Activated B cell treated with CpG ODN at 0.5 μM for 24 hours (primary cell): Measurements from ENCODE around the gene RELT. TPM values are rescaled to one million over a fixed set of nuclear protein-coding genes. Genes with fewer than 3 reads are reported as not detected.

Experiments
- ATAC-seq: fragments of 200-7000 bp; cut with Tn5 transposase; one replicate; pipeline ENCODE4 v1.10.0; 2021; ENCODE audit warnings: low read depth, mild to moderate bottlenecking, moderate library complexity
- CTCF ChIA-PET: fragments of 350-600 bp; sonication (Branson Sonifier 250); formaldehyde crosslinking; loops from one replicate; lab custom pipeline; 2021; ENCODE audit warnings: antibody characterized with exemption; lab: Charles Lee
- POLR2A ChIA-PET: fragments of 350-600 bp; sonication (Branson Sonifier 250); formaldehyde crosslinking; loops from one replicate; lab custom pipeline; 2021; ENCODE audit warnings: antibody characterized with exemption; lab: Charles Lee
- DNase-seq: peaks from one replicate; pipeline ENCODE4 v3.0.0; 2022
- H3K27ac Mint-ChIP-seq: one replicate; pipeline ENCODE4 v1.8.0; 2020; ENCODE audit warnings: mixed read lengths
- H3K27me3 Mint-ChIP-seq: one replicate; pipeline ENCODE4 v1.8.0; 2021; ENCODE audit warnings: mixed read lengths
- H3K36me3 Mint-ChIP-seq: one replicate; pipeline ENCODE4 v1.8.0; 2021; ENCODE audit warnings: low read depth, mixed read lengths
- H3K4me1 Mint-ChIP-seq: one replicate; pipeline ENCODE4 v1.8.0; 2021; ENCODE audit warnings: mixed read lengths
- H3K4me3 Mint-ChIP-seq: one replicate; pipeline ENCODE4 v1.8.0; 2020; ENCODE audit warnings: mild to moderate bottlenecking, mixed read lengths
- H3K9me3 Mint-ChIP-seq: one replicate; pipeline ENCODE4 v1.8.0; 2020; ENCODE audit warnings: mixed read lengths
- CTCF ChIP-seq: fragments of 200-600 bp; IDR thresholded peaks from one replicate; pipeline ENCODE4 v1.8.0; 2022; ENCODE audit warnings: antibody characterized with exemption, mild to moderate bottlenecking
- intact Hi-C: fragments of 100-400 bp; cut with micrococcal nuclease; formaldehyde crosslinking; loops from one replicate; pipeline ENCODE4 v1.15.1; 2024
- total RNA-seq: library from RNA; stranded (reverse); gene quantifications from 2 replicates; pipeline ENCODE4 v1.2.3, GENCODE V29; 2022

Gene RELT
- total RNA-seq, 1 donor from 2014 or later: 90.1 TPM

GRCh38 chr11:73409431-73409830 is 33.2 kb downstream of the RELT start:
- H3K27me3 Mint-ChIP-seq: no peaks in the 10 kb centered on the region
- ChIA-PET CTCF (interaction anchor here (0.9 kb wide), 1 partner anchor 216 kb away, joined by 4 read pairs; no protein-coding TSS in a partner anchor), POLR2A (no interaction called here)
- no peaks in the 10 kb centered on the region for H3K4me1 Mint-ChIP-seq
- intact Hi-C loops: no loop called here
- H3K36me3 Mint-ChIP-seq: peaks cover 67% of the 10 kb centered on the region
- H3K27ac Mint-ChIP-seq: no peak overlapping the region
- ATAC-seq (no peak), DNase-seq (no peak)
- no peak for TF ChIP-seq CTCF
- no peak overlapping the region for H3K4me3 Mint-ChIP-seq
- H3K9me3 Mint-ChIP-seq: no peaks in the 10 kb centered on the region

- Mint-ChIP-seq H3K36me3 (peaks cover 61% of the 10 kb centered on the region), H3K27ac (peak overlapping the region; percentile 63), H3K9me3 (no peaks in the 10 kb centered on the region), H3K4me1 (peaks cover 4% of the 10 kb centered on the region), H3K4me3 (no peak overlapping the region), H3K27me3 (no peaks in the 10 kb centered on the region)
- ChIA-PET CTCF (interaction anchor here (1.2 kb wide), 1 partner anchor 60 kb away, joined by 3 read pairs; no protein-coding TSS in a partner anchor), POLR2A (interaction anchor here (1.0 kb wide), 1 partner anchor 34 kb away, joined by 6 read pairs; no protein-coding TSS in a partner anchor)
- no peak for TF ChIP-seq CTCF
- ATAC-seq (no peak), DNase-seq (no peak)
- intact Hi-C loops: no loop called here
Measured at GRCh38 chr11:73410627-73411026, 34.4 kb downstream of the RELT start.

GRCh38 chr11:73411031-73411430 is 34.8 kb downstream of the RELT start:
- DNase-seq (no peak), ATAC-seq (no peak)
- ChIA-PET POLR2A (interaction anchor here (1.0 kb wide), 1 partner anchor 34 kb away, joined by 6 read pairs; no protein-coding TSS in a partner anchor), CTCF (interaction anchor here (1.2 kb wide), 1 partner anchor 60 kb away, joined by 3 read pairs; no protein-coding TSS in a partner anchor)
- H3K4me3 Mint-ChIP-seq: no peak overlapping the region
- peak overlapping the region; percentile 63 for H3K27ac Mint-ChIP-seq
- intact Hi-C loops: no loop called here
- peaks cover 59% of the 10 kb centered on the region for H3K36me3 Mint-ChIP-seq
- no peak for TF ChIP-seq CTCF
- H3K4me1 Mint-ChIP-seq: peaks cover 4% of the 10 kb centered on the region
- no peaks in the 10 kb centered on the region for H3K27me3 Mint-ChIP-seq
- H3K9me3 Mint-ChIP-seq: no peaks in the 10 kb centered on the region

GRCh38 chr11:73412308-73412707 is 36.1 kb downstream of the RELT start:
- H3K4me3 Mint-ChIP-seq: no peak overlapping the region
- H3K27ac Mint-ChIP-seq: no peak overlapping the region
- intact Hi-C loops: no loop called here
- ATAC-seq (no peak), DNase-seq (no peak)
- TF ChIP-seq CTCF: no peak
- ChIA-PET POLR2A (interaction anchor here (0.5 to 0.6 kb wide), 2 partner anchors 17 to 185 kb away, joined by 3 read pairs; no protein-coding TSS in a partner anchor), CTCF (interaction anchor here (0.7 kb wide), 1 partner anchor 61 kb away, joined by 3 read pairs; no protein-coding TSS in a partner anchor)
- H3K9me3 Mint-ChIP-seq: no peaks in the 10 kb centered on the region
- H3K36me3 Mint-ChIP-seq: peaks cover 49% of the 10 kb centered on the region
- H3K27me3 Mint-ChIP-seq: no peaks in the 10 kb centered on the region
- peaks cover 4% of the 10 kb centered on the region for H3K4me1 Mint-ChIP-seq

- DNase-seq (no peak), ATAC-seq (no peak)
- H3K4me1 Mint-ChIP-seq: peaks cover 4% of the 10 kb centered on the region
- intact Hi-C loops: no loop called here
- no peak overlapping the region for H3K4me3 Mint-ChIP-seq
- POLR2A ChIA-PET: no interaction called here
- CTCF ChIA-PET: interaction anchor here (1.2 kb wide), 1 partner anchor 9 kb away, joined by 4 read pairs; no protein-coding TSS in a partner anchor
- H3K36me3 Mint-ChIP-seq: peaks cover 45% of the 10 kb centered on the region
- no peak for TF ChIP-seq CTCF
- no peak overlapping the region for H3K27ac Mint-ChIP-seq
- H3K9me3 Mint-ChIP-seq: no peaks in the 10 kb centered on the region
- H3K27me3 Mint-ChIP-seq: no peaks in the 10 kb centered on the region
Measured at GRCh38 chr11:73413256-73413655, 37.1 kb downstream of the RELT start.
